Hepatocyte (in vitro differentiated cells): Measurements from ENCODE around the gene EPHB1. TPM values are rescaled to one million over a fixed set of nuclear protein-coding genes. Genes with fewer than 3 reads are reported as not detected.

ENCODE experiments used
- DNase-seq: peaks from one replicate; pipeline ENCODE4 v3.0.0-alpha.2; 2016; ENCODE audit warnings: low spot score
- H2AFZ ChIP-seq: fragments of 200-600 bp; sonication (generic); 2 replicates; pipeline ENCODE4 v1.6.0; 2016; ENCODE audit warnings: antibody characterized with exemption, mild to moderate bottlenecking
- H3K27ac ChIP-seq: fragments of 200-600 bp; sonication (generic); 2 replicates; pipeline ENCODE4 v1.5.1; 2016; ENCODE audit warnings: mild to moderate bottlenecking
- H3K27me3 ChIP-seq: fragments of 200-600 bp; sonication (generic); 2 replicates; pipeline ENCODE4 v1.6.1; 2016
- H3K36me3 ChIP-seq: fragments of 200-600 bp; sonication (generic); replicated peaks from 2 replicates; pipeline ENCODE4 v1.5.1; 2016; ENCODE audit warnings: low read depth; ENCODE audit not compliant: insufficient read depth
- H3K4me1 ChIP-seq: fragments of 200-600 bp; sonication (generic); 2 replicates; pipeline ENCODE4 v1.5.1; 2016; ENCODE audit warnings: mild to moderate bottlenecking, moderate library complexity; ENCODE audit not compliant: insufficient read depth
- H3K4me2 ChIP-seq: fragments of 200-600 bp; sonication (generic); 2 replicates; pipeline ENCODE4 v1.6.0; 2016
- H3K4me3 ChIP-seq: fragments of 200-600 bp; sonication (generic); 2 replicates; pipeline ENCODE4 v1.5.1; 2016; ENCODE audit warnings: mild to moderate bottlenecking
- H3K79me2 ChIP-seq: fragments of 200-600 bp; sonication (generic); 2 replicates; pipeline ENCODE4 v1.6.0; 2017; ENCODE audit warnings: mild to moderate bottlenecking
- H3K9me2 ChIP-seq: fragments of 200-600 bp; sonication (generic); replicated peaks from 2 replicates; pipeline ENCODE4 v1.6.0; 2017; ENCODE audit warnings: mild to moderate bottlenecking; ENCODE audit not compliant: insufficient read depth
- H3K9me3 ChIP-seq: fragments of 200-600 bp; sonication (generic); 2 replicates; pipeline ENCODE4 v1.5.1; 2016; ENCODE audit warnings: low read depth, mild to moderate bottlenecking
- H4K20me1 ChIP-seq: fragments of 200-600 bp; sonication (generic); 2 replicates; pipeline ENCODE4 v1.6.0; 2016; ENCODE audit warnings: mild to moderate bottlenecking; ENCODE audit not compliant: insufficient read depth, poor library complexity, severe bottlenecking
- CTCF ChIP-seq: fragments of 200-600 bp; sonication (generic); IDR thresholded peaks from 2 replicates; pipeline ENCODE4 v1.5.1; 2016; ENCODE audit warnings: antibody characterized with exemption, mild to moderate bottlenecking; ENCODE audit not compliant: poor library complexity
- EZH2 ChIP-seq: fragments of 200-600 bp; sonication (generic); IDR thresholded peaks from 2 replicates; pipeline ENCODE4 v1.6.1; 2016; ENCODE audit warnings: antibody characterized with exemption, mild to moderate bottlenecking, borderline replicate concordance
- EZH2phosphoT487 ChIP-seq: fragments of 200-600 bp; sonication (generic); IDR thresholded peaks from one replicate; pipeline ENCODE4 v1.6.1; 2018; ENCODE audit warnings: antibody characterized with exemption, mild to moderate bottlenecking, low read depth, moderate library complexity; ENCODE audit not compliant: unreplicated experiment, severe bottlenecking
- WGBS: methylation state at CpG from one replicate; pipeline ENCODE4 v1.1.6; 2016; ENCODE audit warnings: low lambda C conversion rate; ENCODE audit errors: missing lambda C conversion rate; 5-methylcytosine and 5-hydroxymethylcytosine counted together
- polyA plus RNA-seq: library from polyadenylated mRNA; unstranded; fragments of >200 nt; fragmentation: Nextera tagmentation; extraction: Ambion mirVana; gene quantifications from 2 replicates; pipeline ENCODE4 v1.2.1, GENCODE V29; 2016
- total RNA-seq: library from RNA; depleted of rRNA; stranded (reverse); fragments of >200 nt; gene quantifications from 2 replicates; pipeline ENCODE4 v1.2.3, GENCODE V29; 2014

Gene EPHB1
- total and polyA plus RNA-seq, 2 experiments from 2014 or later: 3.3 to 5.6 TPM

GRCh38 chr3:134894533-134894932 is 99.5 kb downstream of the EPHB1 start:
- Histone ChIP-seq H3K4me1 (no peaks in the 10 kb centered on the region), H3K9me2 (no peaks in the 10 kb centered on the region), H4K20me1 (no peaks in the 10 kb centered on the region), H3K27me3 (peaks cover 12% of the 10 kb centered on the region), H3K9me3 (no peaks in the 10 kb centered on the region), H3K36me3 (no peaks in the 10 kb centered on the region), H3K27ac (no peak overlapping the region), H3K4me3 (no peak overlapping the region), H3K79me2 (no peaks in the 10 kb centered on the region), H2AFZ (no peak overlapping the region), H3K4me2 (no peak overlapping the region)
- WGBS: 79% methylated on average over 4 of the region's 4 CpGs
- TF ChIP-seq EZH2: no peak
- TF ChIP-seq CTCF: no peak
- TF ChIP-seq EZH2phosphoT487: no peak
- no peak for DNase-seq

GRCh38 chr3:134895181-134895580 is 100.1 kb downstream of the EPHB1 start:
- Histone ChIP-seq H3K4me2 (no peak overlapping the region), H3K27me3 (peaks cover 12% of the 10 kb centered on the region), H3K36me3 (no peaks in the 10 kb centered on the region), H4K20me1 (no peaks in the 10 kb centered on the region), H3K79me2 (no peaks in the 10 kb centered on the region), H3K9me3 (no peaks in the 10 kb centered on the region), H3K4me3 (no peak overlapping the region), H3K9me2 (no peaks in the 10 kb centered on the region), H3K27ac (no peak overlapping the region), H2AFZ (no peak overlapping the region), H3K4me1 (no peaks in the 10 kb centered on the region)
- TF ChIP-seq CTCF: no peak
- no peak for TF ChIP-seq EZH2
- TF ChIP-seq EZH2phosphoT487: no peak
- no peak for DNase-seq
- WGBS: 84% methylated on average over 2 of the region's 2 CpGs

GRCh38 chr3:134896141-134896540 is 101.1 kb downstream of the EPHB1 start:
- H2AFZ ChIP-seq: no peak overlapping the region
- no peak overlapping the region for H3K4me3 ChIP-seq
- H3K79me2 ChIP-seq: no peaks in the 10 kb centered on the region
- H3K27me3 ChIP-seq: peaks cover 12% of the 10 kb centered on the region
- H3K9me2 ChIP-seq: no peaks in the 10 kb centered on the region
- H3K9me3 ChIP-seq: no peaks in the 10 kb centered on the region
- H3K36me3 ChIP-seq: no peaks in the 10 kb centered on the region
- no peak overlapping the region for H3K4me2 ChIP-seq
- H3K27ac ChIP-seq: no peak overlapping the region
- H3K4me1 ChIP-seq: no peaks in the 10 kb centered on the region
- TF ChIP-seq CTCF (no peak), EZH2phosphoT487 (no peak), EZH2 (no peak)
- no peak for DNase-seq
- WGBS: 92% methylated on average over 5 of the region's 5 CpGs
- no peaks in the 10 kb centered on the region for H4K20me1 ChIP-seq

GRCh38 chr3:134896696-134897095 is 101.6 kb downstream of the EPHB1 start:
- H3K4me1 ChIP-seq: no peaks in the 10 kb centered on the region
- H3K4me3 ChIP-seq: no peak overlapping the region
- TF ChIP-seq EZH2phosphoT487: no peak
- TF ChIP-seq EZH2: no peak
- TF ChIP-seq CTCF: no peak
- H2AFZ ChIP-seq: no peak overlapping the region
- H3K4me2 ChIP-seq: no peak overlapping the region
- H3K9me3 ChIP-seq: no peaks in the 10 kb centered on the region
- H3K27ac ChIP-seq: no peak overlapping the region
- H3K36me3 ChIP-seq: no peaks in the 10 kb centered on the region
- H3K9me2 ChIP-seq: no peaks in the 10 kb centered on the region
- no peaks in the 10 kb centered on the region for H4K20me1 ChIP-seq
- no peaks in the 10 kb centered on the region for H3K79me2 ChIP-seq
- 94% methylated on average over 8 of the region's 8 CpGs for WGBS
- no peak for DNase-seq
- H3K27me3 ChIP-seq: peaks cover 12% of the 10 kb centered on the region
